Urinary bladder (tissue), 4 donors: ENCODE measurements around the gene ST6GALNAC3. TPM values are rescaled to one million over a fixed set of nuclear protein-coding genes. Genes with fewer than 3 reads are reported as not detected.

Experiments used
- DNase-seq: peaks from one replicate; pipeline ENCODE4 v3.0.0-alpha.2; 2015; ENCODE audit errors: extremely low spot score
- H3K27ac ChIP-seq: one replicate; pipeline ENCODE4 v1.5.1; 2013; ENCODE audit warnings: low read depth, mild to moderate bottlenecking, moderate library complexity
- H3K36me3 ChIP-seq: one replicate; pipeline ENCODE4 v1.6.1; 2013; ENCODE audit warnings: mild to moderate bottlenecking, moderate library complexity; ENCODE audit not compliant: insufficient read depth
- H3K4me1 ChIP-seq: one replicate; pipeline ENCODE4 v1.6.1; 2013; ENCODE audit warnings: mild to moderate bottlenecking, moderate library complexity; ENCODE audit not compliant: insufficient read depth
- H3K4me3 ChIP-seq: one replicate; pipeline ENCODE4 v1.5.1; 2013; ENCODE audit warnings: low read depth, low read length
- WGBS: extraction: QIAGEN DNeasy Blood & Tissue Kit; methylation state at CpG from one replicate; pipeline ENCODE4 v1.1.7; 2013; 5-methylcytosine and 5-hydroxymethylcytosine counted together
- polyA plus RNA-seq: library from polyadenylated mRNA; stranded (reverse); fragments of 200-250 nt; gene quantifications from one replicate; pipeline ENCODE4 v1.2.3, GENCODE V29; 2013
- total RNA-seq: library from RNA; depleted of rRNA; stranded (reverse); fragments of >200 nt; gene quantifications from one replicate; pipeline ENCODE4 v1.2.3, GENCODE V29; 2014
- donor health status: healthy with polysubstance abuse.
- donor health status: healthy.

The ST6GALNAC3 gene
- total and polyA plus RNA-seq, 2 donors = 5.1 to 39.1 TPM

DNA sequence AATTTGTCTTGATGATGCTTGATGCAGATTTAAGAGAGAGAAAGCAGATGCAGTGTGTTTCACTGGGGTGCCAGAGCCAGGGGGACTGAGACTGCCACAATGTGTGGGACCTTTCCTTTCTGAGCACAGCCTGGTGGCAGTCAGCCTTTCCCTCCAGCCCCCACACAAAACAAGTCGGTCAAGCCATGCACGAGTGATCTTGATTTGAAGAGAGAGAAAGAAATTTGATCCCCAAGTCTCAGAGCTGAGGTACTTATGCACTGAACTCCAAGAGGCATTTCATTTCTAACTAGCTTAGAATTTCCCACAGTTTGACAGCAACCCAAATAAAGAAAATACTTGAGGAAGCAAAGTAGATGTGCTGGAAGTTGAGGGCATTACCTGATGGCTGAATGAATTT, 193.8 kb downstream of the ST6GALNAC3 start:
- Histone ChIP-seq H3K4me3 (no peak overlapping the region), H3K36me3 (no peaks in the 10 kb centered on the region), H3K4me1 (no peaks in the 10 kb centered on the region), H3K27ac (no peak overlapping the region)
- 47% methylated on average over 2 of the region's 2 CpGs for WGBS
- DNase-seq = no peak

DNA sequence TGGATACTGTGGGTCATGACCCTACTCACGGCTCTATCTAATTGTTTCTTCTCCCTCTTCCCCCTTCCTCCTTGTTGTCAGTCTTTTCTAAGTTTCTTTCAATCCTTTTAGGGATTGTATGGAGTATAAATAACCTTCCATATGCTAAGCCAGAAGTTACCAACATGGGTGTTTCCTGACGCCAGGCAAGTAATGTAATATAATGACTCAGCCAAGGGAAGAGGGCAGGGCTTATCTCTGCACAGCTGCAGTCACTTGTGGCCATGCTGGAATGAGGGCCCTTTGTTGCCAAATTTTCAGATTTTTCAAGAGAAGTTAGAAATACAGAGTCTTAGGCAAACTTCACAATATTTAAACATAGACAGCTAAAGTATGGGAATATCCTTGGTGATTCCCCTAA, 194.6 kb downstream of the ST6GALNAC3 start:
- H3K4me1 ChIP-seq = no peaks in the 10 kb centered on the region
- no peak for DNase-seq
- no peak overlapping the region for H3K27ac ChIP-seq
- H3K36me3 ChIP-seq = no peaks in the 10 kb centered on the region
- 51% methylated on average over 2 of the region's 2 CpGs for WGBS
- no peak overlapping the region for H3K4me3 ChIP-seq

DNA sequence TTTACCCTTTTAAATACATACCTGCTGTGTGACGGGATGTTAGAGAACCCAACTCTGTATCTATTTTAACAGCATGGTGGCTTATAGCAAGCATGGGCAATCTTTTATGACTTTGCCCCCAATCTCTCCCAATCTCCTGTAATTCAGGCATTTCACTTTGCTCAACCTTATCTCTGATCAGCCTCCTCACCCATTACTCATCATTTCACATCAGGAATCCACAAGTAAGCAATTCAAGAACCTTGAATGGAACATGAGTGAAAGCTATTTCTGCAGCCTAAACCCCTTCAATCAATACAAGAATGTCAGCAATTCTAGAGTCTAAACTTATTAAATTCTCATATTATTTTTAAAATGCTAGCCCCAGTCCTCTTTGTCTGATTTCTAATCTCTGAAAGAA, 199.8 kb downstream of the ST6GALNAC3 start:
- no peak overlapping the region for H3K27ac ChIP-seq
- no peaks in the 10 kb centered on the region for H3K36me3 ChIP-seq
- DNase-seq = no peak
- H3K4me3 ChIP-seq = no peak overlapping the region
- WGBS = 91% methylated on average over 1 of the region's 1 CpG
- H3K4me1 ChIP-seq = no peaks in the 10 kb centered on the region

DNA sequence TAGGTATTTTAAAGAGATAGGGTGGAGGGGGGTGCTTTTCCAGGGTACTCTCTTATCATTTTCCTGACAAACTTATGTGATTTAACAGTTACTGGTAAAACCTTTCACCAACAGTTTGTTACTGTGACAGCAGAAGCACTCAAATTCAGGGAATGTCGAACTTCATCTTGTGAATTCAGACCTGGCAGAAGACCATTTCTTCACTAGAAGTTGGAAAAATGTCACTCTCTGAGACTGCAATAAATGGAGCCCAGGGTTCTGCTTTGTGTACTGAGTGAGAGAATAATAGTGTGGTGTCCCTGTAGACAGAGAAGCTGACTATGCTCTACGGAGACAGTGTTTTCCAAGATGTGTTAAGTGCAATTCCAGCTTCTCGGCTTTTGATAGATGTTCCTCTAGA, 200.2 kb downstream of the ST6GALNAC3 start:
- DNase-seq = no peak
- Histone ChIP-seq H3K4me3 (no peak overlapping the region), H3K27ac (no peak overlapping the region), H3K4me1 (no peaks in the 10 kb centered on the region), H3K36me3 (no peaks in the 10 kb centered on the region)
- WGBS = 73% methylated on average over 3 of the region's 3 CpGs

DNA sequence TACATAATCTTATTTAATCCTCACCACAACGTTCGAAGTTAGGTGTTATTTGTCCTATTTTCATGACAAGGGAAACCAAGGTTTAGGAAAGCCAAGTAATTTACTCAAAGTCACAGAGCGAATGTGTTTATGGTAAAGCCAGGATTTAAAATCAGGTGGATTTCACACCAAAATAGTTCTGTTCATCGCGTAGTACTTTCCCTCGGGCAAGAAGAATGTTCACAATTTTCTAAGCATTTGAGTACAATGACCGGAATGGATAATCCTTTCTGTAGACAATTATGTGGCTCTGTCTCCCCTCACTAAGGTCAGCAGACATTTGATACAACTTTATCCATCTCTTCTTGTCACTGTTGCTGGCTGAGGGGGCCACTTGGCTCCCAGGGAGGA, 204.2 kb downstream of the ST6GALNAC3 start:
- Histone ChIP-seq H3K36me3 (no peaks in the 10 kb centered on the region), H3K4me3 (no peak overlapping the region), H3K27ac (peak overlapping the region; percentile 0), H3K4me1 (no peaks in the 10 kb centered on the region)
- DNase-seq = no peak
- 61% methylated on average over 7 of the region's 7 CpGs for WGBS

DNA sequence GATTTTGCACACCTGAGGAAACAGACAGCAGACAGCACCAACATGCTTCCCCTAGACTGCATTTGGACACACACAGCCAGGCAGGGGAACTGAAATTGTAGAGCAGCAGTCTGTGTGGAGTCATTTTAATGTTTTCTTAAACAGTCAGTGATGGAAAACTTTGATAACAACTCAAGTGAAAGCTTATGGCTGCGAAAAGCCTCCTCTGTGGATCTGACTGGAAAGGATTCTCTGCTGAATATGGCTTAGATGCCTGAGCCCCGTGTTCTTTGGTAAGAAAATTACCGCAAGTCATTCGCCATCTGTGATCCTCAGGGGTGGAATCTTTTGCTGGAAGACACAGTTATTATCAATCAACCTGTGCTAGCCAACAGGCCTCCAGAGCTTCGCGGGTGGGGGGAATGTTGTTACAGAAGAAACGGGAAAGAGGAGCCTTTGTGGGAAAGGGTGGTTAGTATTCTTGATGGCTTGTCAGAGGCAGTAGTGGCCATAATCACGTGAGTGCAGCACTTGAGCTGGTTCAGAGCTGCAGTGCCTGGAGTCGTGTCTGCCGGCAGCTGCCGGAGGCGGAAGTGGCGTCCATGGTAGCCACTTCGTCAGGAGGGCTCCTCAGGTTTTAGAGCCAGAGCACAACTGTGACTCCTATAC, 204.7 kb downstream of the ST6GALNAC3 start:
- DNase-seq = no peak
- Histone ChIP-seq H3K4me3 (peak overlapping the region; percentile 4), H3K27ac (peak overlapping the region; percentile 0), H3K36me3 (no peaks in the 10 kb centered on the region), H3K4me1 (no peaks in the 10 kb centered on the region)
- 28% methylated on average over 14 of the region's 14 CpGs for WGBS

DNA sequence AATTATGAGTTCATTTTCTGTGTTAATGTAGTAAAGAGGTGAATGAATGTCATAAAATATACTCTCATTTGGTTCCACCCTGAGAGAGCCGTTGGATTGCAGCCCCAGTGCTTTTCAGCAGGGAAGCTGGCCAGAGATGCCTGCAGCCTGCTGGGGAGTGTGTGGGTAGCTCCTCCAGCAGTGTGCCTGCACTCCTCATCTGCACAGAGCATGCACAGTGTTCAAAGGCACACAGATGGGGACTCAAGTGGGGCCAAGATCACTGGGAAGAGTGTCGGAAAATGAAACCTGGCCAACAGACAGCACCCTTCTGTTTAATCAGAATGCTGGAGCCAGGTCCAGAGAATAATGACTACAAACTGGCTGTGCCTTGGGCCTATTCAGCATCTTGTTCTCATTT, 206.8 kb downstream of the ST6GALNAC3 start:
- Histone ChIP-seq H3K4me3 (no peak overlapping the region), H3K36me3 (no peaks in the 10 kb centered on the region), H3K4me1 (no peaks in the 10 kb centered on the region), H3K27ac (no peak overlapping the region)
- WGBS = 48% methylated on average over 2 of the region's 2 CpGs
- DNase-seq = no peak

DNA sequence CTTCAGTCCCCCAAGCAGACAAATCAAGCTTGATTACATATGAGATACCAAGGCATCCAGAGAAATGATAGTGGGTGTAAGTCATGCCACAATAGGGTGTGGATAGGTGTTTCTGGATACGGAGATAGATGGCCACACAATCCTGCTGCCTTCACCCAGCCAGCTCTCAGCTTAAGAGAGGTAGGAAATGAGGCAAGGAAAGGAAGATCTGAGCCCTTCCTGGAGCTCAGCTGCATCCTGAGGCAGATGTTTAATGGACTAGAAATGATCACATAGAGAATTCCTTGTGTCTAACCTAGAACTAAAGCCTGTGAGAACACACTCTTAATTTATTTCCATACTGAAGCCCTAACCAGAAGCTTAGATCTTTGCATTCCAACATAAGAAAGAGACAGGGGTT, 210.3 kb downstream of the ST6GALNAC3 start:
- DNase-seq = no peak
- WGBS = 70% methylated on average over 1 of the region's 1 CpG
- no peaks in the 10 kb centered on the region for H3K4me1 ChIP-seq
- no peak overlapping the region for H3K4me3 ChIP-seq
- no peak overlapping the region for H3K27ac ChIP-seq
- H3K36me3 ChIP-seq = no peaks in the 10 kb centered on the region

DNA sequence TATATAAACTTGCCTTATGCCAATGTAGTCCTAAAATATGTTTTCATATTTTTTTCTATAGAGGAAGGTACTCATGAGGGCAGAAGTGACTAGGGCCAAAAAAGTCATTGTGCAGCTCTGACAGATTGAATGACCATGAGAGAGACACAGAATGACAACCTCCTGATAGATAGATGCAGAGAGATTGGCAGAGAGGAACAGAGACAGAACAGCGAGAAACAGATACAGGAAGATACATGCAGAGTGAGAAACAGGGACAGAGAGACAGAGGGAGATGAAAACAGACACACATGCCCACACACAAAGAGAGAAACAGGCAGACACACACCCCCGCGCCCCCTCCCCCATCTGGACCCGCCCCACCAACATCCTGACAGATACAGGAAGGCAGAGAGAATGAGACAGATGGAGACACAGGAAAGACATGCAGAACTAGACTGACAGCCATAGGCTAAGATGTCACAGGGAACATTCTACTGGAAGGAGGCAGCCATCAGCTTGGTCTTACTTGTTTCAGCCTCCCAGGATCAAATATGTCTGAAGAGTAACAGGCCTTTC, 211.1 kb downstream of the ST6GALNAC3 start:
- DNase-seq = no peak
- no peaks in the 10 kb centered on the region for H3K4me1 ChIP-seq
- no peak overlapping the region for H3K27ac ChIP-seq
- WGBS = 78% methylated on average over 4 of the region's 4 CpGs
- H3K36me3 ChIP-seq = no peaks in the 10 kb centered on the region
- H3K4me3 ChIP-seq = no peak overlapping the region

DNA sequence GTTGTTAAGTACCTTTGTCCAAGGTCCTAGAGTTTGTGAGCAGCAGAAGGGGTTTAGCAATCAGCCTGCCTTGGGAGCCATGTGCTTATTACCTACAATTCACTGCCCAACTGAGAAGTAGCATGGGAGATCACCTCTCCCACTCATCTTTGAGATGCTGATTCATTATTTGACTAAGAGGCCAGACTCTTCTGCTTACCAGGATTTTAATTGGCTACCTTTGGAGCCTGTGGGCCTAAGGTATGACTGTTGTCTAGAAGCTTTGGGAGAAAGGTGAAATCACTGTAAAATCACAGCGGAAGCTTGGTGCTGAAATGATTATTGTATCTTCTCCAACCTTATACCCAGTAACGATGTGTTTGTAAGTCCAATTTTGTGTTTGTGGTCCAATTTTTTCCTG, 213.4 kb downstream of the ST6GALNAC3 start:
- WGBS = 93% methylated on average over 2 of the region's 2 CpGs
- H3K36me3 ChIP-seq = no peaks in the 10 kb centered on the region

DNA sequence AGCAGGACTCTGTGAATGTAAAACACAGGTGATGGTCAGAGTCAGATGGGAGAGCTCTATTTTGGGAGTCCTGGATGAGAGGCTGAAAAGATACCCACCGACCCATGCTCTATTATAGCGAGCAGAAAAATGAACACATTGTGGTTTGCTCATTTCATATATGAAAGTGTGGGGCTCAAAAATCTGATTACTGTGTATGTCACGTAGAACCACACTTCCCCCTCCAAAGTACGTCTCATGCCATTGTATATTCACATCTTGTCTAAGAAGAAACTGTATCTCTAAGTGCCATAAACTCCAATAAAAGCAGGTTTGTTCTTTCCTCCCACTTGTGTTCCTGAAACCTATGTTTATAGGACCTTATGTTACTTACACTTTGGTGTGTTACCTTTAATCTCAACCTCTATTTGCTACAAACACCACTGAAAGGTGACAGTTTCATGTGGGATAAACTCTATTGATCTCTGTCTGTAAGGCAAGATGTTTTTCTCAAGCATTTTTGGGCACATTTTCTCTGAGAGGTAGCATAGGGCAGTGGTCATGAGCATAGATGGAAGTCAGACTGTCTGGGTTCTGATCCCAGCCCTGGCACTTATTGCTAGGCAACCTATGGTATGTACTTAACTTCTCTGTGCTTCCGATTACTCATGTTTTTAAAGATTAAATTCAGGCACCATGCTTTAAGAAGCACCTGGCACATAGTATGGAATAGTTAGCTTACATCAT, 214.4 kb downstream of the ST6GALNAC3 start:
- no peak overlapping the region for H3K4me3 ChIP-seq
- H3K27ac ChIP-seq = no peak overlapping the region
- no peaks in the 10 kb centered on the region for H3K4me1 ChIP-seq
- 94% methylated on average over 5 of the region's 5 CpGs for WGBS
- no peak for DNase-seq
- H3K36me3 ChIP-seq = no peaks in the 10 kb centered on the region

More for the DNA sequence above, 213.4 kb downstream of the ST6GALNAC3 start:
- Histone ChIP-seq H3K4me3 (no peak overlapping the region), H3K27ac (no peak overlapping the region), H3K4me1 (no peaks in the 10 kb centered on the region)
- no peak for DNase-seq

DNA sequence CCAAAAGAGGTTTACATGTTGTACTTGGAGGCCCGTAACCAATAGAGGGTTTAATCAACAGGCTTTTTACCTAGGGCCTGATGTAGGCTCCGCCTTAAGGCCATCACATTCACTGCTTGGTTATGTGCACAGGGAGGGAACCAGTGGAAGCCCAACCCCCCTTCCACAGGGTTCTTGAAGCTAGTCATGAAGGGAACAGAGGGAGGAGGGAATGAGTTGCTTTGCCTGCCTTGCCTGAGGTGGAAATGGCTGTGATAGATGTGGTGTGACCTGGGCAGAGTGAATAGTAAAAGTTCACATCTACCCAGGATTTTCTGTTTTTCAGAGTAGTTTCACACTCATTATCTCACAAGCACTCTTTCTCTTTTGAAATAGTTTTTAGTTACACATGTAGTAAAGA, 215.1 kb downstream of the ST6GALNAC3 start:
- DNase-seq = no peak
- Histone ChIP-seq H3K4me3 (no peak overlapping the region), H3K4me1 (no peaks in the 10 kb centered on the region), H3K27ac (no peak overlapping the region), H3K36me3 (no peaks in the 10 kb centered on the region)
- 95% methylated on average over 2 of the region's 2 CpGs for WGBS

DNA sequence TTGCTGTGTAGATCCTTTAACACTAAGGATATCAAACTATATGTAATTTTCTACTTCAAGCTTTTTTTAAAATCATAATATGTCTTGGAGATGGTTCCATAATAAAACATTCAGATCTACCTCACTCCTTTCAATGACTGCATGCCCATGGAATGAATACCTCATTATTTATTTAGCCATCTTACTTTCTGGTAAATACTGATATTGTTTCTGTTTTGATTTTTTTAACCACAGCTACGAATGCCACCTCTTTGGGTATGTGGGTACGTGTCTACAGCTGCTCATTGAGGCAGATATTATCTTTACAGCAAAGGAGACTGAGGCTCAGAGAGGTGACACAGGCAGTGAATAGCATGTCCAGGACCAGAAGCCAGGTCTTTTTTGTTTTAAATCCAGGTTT, 215.7 kb downstream of the ST6GALNAC3 start:
- H3K4me1 ChIP-seq = no peaks in the 10 kb centered on the region
- no peak overlapping the region for H3K4me3 ChIP-seq
- H3K36me3 ChIP-seq = no peaks in the 10 kb centered on the region
- 82% methylated on average over 2 of the region's 2 CpGs for WGBS
- no peak overlapping the region for H3K27ac ChIP-seq
- DNase-seq = no peak

DNA sequence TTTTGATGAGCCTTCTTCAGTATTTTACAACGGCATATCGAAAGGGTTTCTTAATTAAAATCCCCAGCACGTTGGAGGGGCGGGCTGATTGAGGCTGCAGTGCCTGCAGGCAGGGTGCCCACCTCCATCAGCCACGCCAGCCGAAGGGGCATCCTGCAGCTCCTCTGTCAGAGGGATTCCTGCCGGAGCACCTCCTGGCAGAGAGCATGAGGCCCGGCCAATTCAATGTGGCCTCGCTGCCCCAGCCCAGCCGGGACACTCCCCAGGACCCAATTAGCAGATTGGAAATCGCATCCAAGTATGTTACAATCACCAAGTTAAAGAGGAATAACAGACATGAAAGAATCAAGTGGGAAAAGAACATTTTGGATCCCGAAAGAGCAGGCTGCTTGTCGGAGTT, 216.6 kb downstream of the ST6GALNAC3 start:
- Histone ChIP-seq H3K27ac (no peak overlapping the region), H3K36me3 (no peaks in the 10 kb centered on the region), H3K4me3 (no peak overlapping the region), H3K4me1 (no peaks in the 10 kb centered on the region)
- DNase-seq = no peak
- WGBS = 94% methylated on average over 13 of the region's 13 CpGs
